Esophagus squamous epithelium (tissue), 4 donors: ENCODE measurements around the gene ZBTB11.

Experiments
- POLR2A ChIP-seq, 4 donors: fragments of 450-650 bp; IDR thresholded peaks; one replicate each; pipeline ENCODE4 v1.6.1; 2017; ENCODE audit warnings: antibody characterized with exemption in 4 of 4, mild to moderate bottlenecking in 4 of 4, moderate library complexity in 3 of 4
- TF ChIP-seq, protein P1 (sequence below), 6 experiments: fragments of 450-650 bp in 4 of 6; fragments of 200-600 bp in 2 of 6; sonication (generic) in 2 of 6; IDR thresholded peaks; one replicate each; pipeline ENCODE4 v1.5.1; 2016 to 2019; ENCODE audit warnings: antibody characterized with exemption in 6 of 6, mild to moderate bottlenecking in 4 of 6, moderate library complexity in 4 of 6

GRCh38 chr3:101674518-101674917 lies 2.4 kb downstream of the ZBTB11 start:
- TF ChIP-seq, protein P1, sequence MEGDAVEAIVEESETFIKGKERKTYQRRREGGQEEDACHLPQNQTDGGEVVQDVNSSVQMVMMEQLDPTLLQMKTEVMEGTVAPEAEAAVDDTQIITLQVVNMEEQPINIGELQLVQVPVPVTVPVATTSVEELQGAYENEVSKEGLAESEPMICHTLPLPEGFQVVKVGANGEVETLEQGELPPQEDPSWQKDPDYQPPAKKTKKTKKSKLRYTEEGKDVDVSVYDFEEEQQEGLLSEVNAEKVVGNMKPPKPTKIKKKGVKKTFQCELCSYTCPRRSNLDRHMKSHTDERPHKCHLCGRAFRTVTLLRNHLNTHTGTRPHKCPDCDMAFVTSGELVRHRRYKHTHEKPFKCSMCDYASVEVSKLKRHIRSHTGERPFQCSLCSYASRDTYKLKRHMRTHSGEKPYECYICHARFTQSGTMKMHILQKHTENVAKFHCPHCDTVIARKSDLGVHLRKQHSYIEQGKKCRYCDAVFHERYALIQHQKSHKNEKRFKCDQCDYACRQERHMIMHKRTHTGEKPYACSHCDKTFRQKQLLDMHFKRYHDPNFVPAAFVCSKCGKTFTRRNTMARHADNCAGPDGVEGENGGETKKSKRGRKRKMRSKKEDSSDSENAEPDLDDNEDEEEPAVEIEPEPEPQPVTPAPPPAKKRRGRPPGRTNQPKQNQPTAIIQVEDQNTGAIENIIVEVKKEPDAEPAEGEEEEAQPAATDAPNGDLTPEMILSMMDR (IDR thresholded peaks at IDR 0.05): no peak
- no peak for TF ChIP-seq POLR2A (IDR thresholded peaks at IDR 0.05)
